DMS 273 (cell line): ENCODE data around the gene HDHD3.
"Not testable (repeated sequence)": the region's sequence is repeated elsewhere in the genome, so short reads cannot be mapped to it uniquely, and the experiment has no call there.

Experiments
- DNase-seq: peaks from one replicate; lab custom pipeline; 2025; ENCODE audit not compliant: unreplicated experiment; lab: John Stamatoyannopoulos, UW

The HDHD3 gene

GRCh38 chr9:113365652-113366051 is 11.1 kb downstream of the HDHD3 start:
- not testable (repeated sequence) for DNase-seq

- DNase-seq: no peak
These were observed 11.8 kb downstream of the HDHD3 start for GRCh38 chr9:113364951-113365350.

- no peak for DNase-seq
These were observed 13.4 kb downstream of the HDHD3 start for GRCh38 chr9:113363336-113363735.

- no peak for DNase-seq
These were observed 15.3 kb downstream of the HDHD3 start for GRCh38 chr9:113361304-113362018.

GRCh38 chr9:113360242-113360842 is 16.4 kb downstream of the HDHD3 start:
- no peak for DNase-seq

GRCh38 chr9:113359385-113359784 is 17.4 kb downstream of the HDHD3 start:
- DNase-seq: peak; percentile 71

GRCh38 chr9:113356686-113357292 is 20.0 kb downstream of the HDHD3 start:
- DNase-seq: no peak

GRCh38 chr9:113355040-113355596 is 21.7 kb downstream of the HDHD3 start:
- DNase-seq: peak; percentile 47

- no peak for DNase-seq
These were observed 24.4 kb downstream of the HDHD3 start for GRCh38 chr9:113352411-113352810.

- no peak for DNase-seq
These were observed 24.8 kb downstream of the HDHD3 start for GRCh38 chr9:113352006-113352405.

- DNase-seq: no peak
These were observed 25.8 kb downstream of the HDHD3 start for GRCh38 chr9:113350937-113351336.

GRCh38 chr9:113350107-113350661 is 26.6 kb downstream of the HDHD3 start:
- DNase-seq: no peak

- DNase-seq: peak; percentile 55
These were observed 27.2 kb downstream of the HDHD3 start, which contains the start of gene BSPRY for GRCh38 chr9:113349445-113350094. BSPRY (plus strand) TSS chr9:113349541; CDS start chr9:113349580, 39 bp downstream.

GRCh38 chr9:113349066-113349444 is 27.7 kb downstream of the HDHD3 start:
- peak; percentile 38 for DNase-seq

GRCh38 chr9:113348437-113348836 is 28.3 kb downstream of the HDHD3 start:
- DNase-seq: peak; percentile 7

GRCh38 chr9:113345671-113346070 is 31.1 kb downstream of the HDHD3 start:
- DNase-seq: no peak

- no peak for DNase-seq
These were observed 31.6 kb downstream of the HDHD3 start for GRCh38 chr9:113345190-113345589.

- peak; percentile 55 for DNase-seq
These were observed 33.0 kb downstream of the HDHD3 start for GRCh38 chr9:113343732-113344231.

- peak; percentile 46 for DNase-seq
These were observed 34.9 kb downstream of the HDHD3 start for GRCh38 chr9:113341712-113342410.

- peak; percentile 94 for DNase-seq
These were observed 36.6 kb downstream of the HDHD3 start, which contains the start of gene WDR31 for GRCh38 chr9:113340011-113340699. WDR31 (minus strand) TSS chr9:113340275; CDS start chr9:113332022, 8,253 bp downstream.
